Measurements from ENCODE around the gene TCF15. TPM values are rescaled to one million over a fixed set of nuclear protein-coding genes. Genes with fewer than 3 reads are reported as not detected.

The TCF15 gene
- total and polyA plus RNA-seq, 2 of the 8 experiments (the other 6 are each of a cell fraction or from before 2014, with no cell fraction given), result 3.7 to 6.9 TPM

DNA sequence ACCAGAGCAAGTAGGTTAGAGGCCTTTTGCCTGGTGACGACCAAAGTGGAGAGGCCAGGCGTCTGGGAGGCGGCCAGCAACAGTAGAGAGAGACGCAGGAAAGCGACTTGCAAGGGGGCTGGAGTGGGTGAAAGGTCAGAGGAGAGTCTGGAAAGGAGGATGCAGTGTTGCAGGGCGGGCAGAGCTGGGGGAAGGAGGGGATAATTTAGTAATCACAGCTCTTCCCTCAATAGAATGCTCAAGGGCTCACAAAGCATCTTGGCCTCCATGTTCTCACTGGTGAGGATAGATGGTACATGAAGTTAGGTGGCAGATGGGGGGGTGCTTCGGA, 25.2 kb downstream of the TCF15 start:
- POLR2A ChIA-PET (ENCODE audit: partially characterized antibody), result interaction anchor here (0.6 to 1.5 kb wide), 7 partner anchors 9 to 184 kb away, joined by 3 to 6 read pairs (median 3); partner anchors contain the start of gene CSNK2A1
- CTCF ChIA-PET (ENCODE audit: partially characterized antibody), result interaction anchor here (1.4 to 1.6 kb wide), 4 partner anchors 9 to 23 kb away, joined by 4 to 9 read pairs (median 6); no protein-coding TSS in a partner anchor
- Histone ChIP-seq H2AFZ (ENCODE audit: low read length) (no peak overlapping the region), H3K9ac (replicated peaks in 1 of 4; ENCODE audit: extremely low read depth in 1 of 4, low read depth in 3 of 4, low read length in 3 of 4) (no peak overlapping the region), H3K4me3 (ENCODE audit: extremely low read depth in 1 of 4, insufficient read depth in 2 of 4, low read depth in 3 of 4, low read length in 4 of 4) (no peak overlapping the region), H2AK5ac (ENCODE audit: low read depth, low read length) (no peak overlapping the region), H2BK5ac (ENCODE audit: low read depth, low read length) (no peak overlapping the region), H3K27me3 (replicated peaks in 1 of 4; ENCODE audit: control insufficient read depth in 3 of 4, extremely low read depth in 1 of 4, insufficient read depth in 3 of 4, low read length in 3 of 4) (no peaks in the 10 kb centered on the region), H3K79me1 (ENCODE audit: low read depth, low read length) (no peaks in the 10 kb centered on the region), H2BK120ac (replicated peaks; ENCODE audit: low read depth, low read length) (no peak overlapping the region), H3K14ac (ENCODE audit: insufficient read length) (no peak overlapping the region), H3K4me1 (replicated peaks in 1 of 4; ENCODE audit: control insufficient read depth in 3 of 4, insufficient read depth in 4 of 4, low read length in 3 of 4) (0 out of 7 replicates have a peak, but pooled peaks cover 0 to 4% (median 0%) of the 10 kb centered on the region in 4 experiments), H2BK20ac (ENCODE audit: low read length) (no peak overlapping the region), H4K91ac (replicated peaks; ENCODE audit: insufficient read length, low read length) (no peak overlapping the region), H3K4ac (replicated peaks; ENCODE audit: insufficient read length, low read depth, low read length) (no peak overlapping the region), H3K36me3 (ENCODE audit: control insufficient read depth in 2 of 4, insufficient read depth in 4 of 4, low read length in 3 of 4) (no peaks in the 10 kb centered on the region), H4K20me1 (replicated peaks in 1 of 2; ENCODE audit: control insufficient read depth in 1 of 2, insufficient read depth in 2 of 2, low read length in 2 of 2) (no peaks in the 10 kb centered on the region), H3K9me3 (ENCODE audit: insufficient read depth in 2 of 2, low read depth in 1 of 2, low read length in 1 of 2) (no peaks in the 10 kb centered on the region), H3K4me2 (ENCODE audit: insufficient read depth in 1 of 2, low read depth in 2 of 2, low read length in 2 of 2) (no peak overlapping the region), H3K56ac (replicated peaks; ENCODE audit: insufficient read length, low read depth, low read length) (no peak overlapping the region), H3K23ac (ENCODE audit: insufficient read length) (no peak overlapping the region), H3K27ac (ENCODE audit: low read depth, low read length) (no peak overlapping the region), H3K18ac (ENCODE audit: extremely low read depth, low read length) (no peak overlapping the region), H3K23me2 (ENCODE audit: low read depth, low read length) (peaks cover 4% of the 10 kb centered on the region; the same call in 1 of the 2 replicates), H2BK15ac (ENCODE audit: low read length) (no peak overlapping the region), H2BK12ac (ENCODE audit: low read depth, low read length) (no peak overlapping the region), H4K5ac (ENCODE audit: insufficient read length, low read depth, low read length) (no peak overlapping the region), H4K8ac (ENCODE audit: extremely low read depth, insufficient read depth, low read length) (no peak overlapping the region), H3K79me2 (ENCODE audit: control insufficient read depth in 1 of 2, insufficient read depth in 2 of 2, low read length in 2 of 2) (no peaks in the 10 kb centered on the region)
- WGBS, 2 experiments (ENCODE audit: extremely low coverage in 1 of 2, insufficient coverage in 1 of 2, insufficient read length in 1 of 2, insufficient replicate concordance in 2 of 2, low coverage in 1 of 2, low lambda C conversion rate in 2 of 2, missing lambda C conversion rate in 1 of 2), result 84% methylated on average over 7 of the region's 7 CpGs; no CpG with 5 or more reads in 1 of the 2 experiments
- DNase-seq (ENCODE audit: low read depth in 1 of 2, low spot score in 2 of 2) (no peak), FAIRE-seq (no peak)
- TF ChIP-seq KDM5A (IDR thresholded peaks at IDR 0.05; ENCODE audit: low read length) (no peak), ZNF274 (IDR thresholded peaks at IDR 0.05; ENCODE audit: borderline replicate concordance, extremely low read depth, low read length) (no peak), PHF8 (conservative IDR thresholded peaks at IDR 0.05; ENCODE audit: low read depth, low read length) (no peak), SAP30 (IDR thresholded peaks at IDR 0.05; ENCODE audit: insufficient read depth, insufficient replicate concordance, low read length) (no peak), KDM4A (IDR thresholded peaks at IDR 0.05; ENCODE audit: low read depth, low read length, severe bottlenecking) (no peak), NRF1 (IDR thresholded peaks at IDR 0.05; ENCODE audit: low read depth, low read length) (no peak), BRCA1 (IDR thresholded peaks at IDR 0.05; ENCODE audit: low read depth, low read length) (no peak), POU5F1 (IDR thresholded peaks at IDR 0.05; ENCODE audit: low read depth, low read length) (no peak), SIX5 (IDR thresholded peaks at IDR 0.05; ENCODE audit: low read depth, low read length) (no peak), CHD1 (IDR thresholded peaks at IDR 0.05; ENCODE audit: low read depth, low read length) (no peak)

Measured in H1 (cell line).